ENCODE results near the gene CDC42SE2.

GRCh38 chr5:131282235-131282634 lies 18.4 kb downstream of the CDC42SE2 start:
- TF ChIP-seq CTCF (IDR thresholded peaks at IDR 0.05; ENCODE audit: insufficient read depth, low read length), result no peak
- no peak for TF ChIP-seq POLR2AphosphoS5 (IDR thresholded peaks at IDR 0.05; ENCODE audit: low read depth)
- TF ChIP-seq GABPA (IDR thresholded peaks at IDR 0.05; ENCODE audit: low read depth), result no peak
- TF ChIP-seq REST (IDR thresholded peaks at IDR 0.05; ENCODE audit: insufficient replicate concordance, low read depth), result no peak
